K562 (cell line): ENCODE measurements around the gene MYH11. TPM values are rescaled to one million over a fixed set of nuclear protein-coding genes. Genes with fewer than 3 reads are reported as not detected.

Experiments used
- CBX3 ChIP-seq, 2 experiments: IDR thresholded peaks; 1 replicate in 1 of 2; 2 replicates in 1 of 2; pipeline ENCODE4 v1.6.1; 2012; ENCODE audit warnings: inconsistent platforms in 2 of 2, low read length in 2 of 2, borderline replicate concordance in 1 of 2, control low read depth in 1 of 2
- ELF2 ChIP-seq: fragments of 250-450 bp; sonication (Bioruptor Pico); IDR thresholded peaks from 2 replicates; pipeline ENCODE4 v1.5.0; 2021; ENCODE audit warnings: mild to moderate bottlenecking
- GABPB1 ChIP-seq: sonication (generic); formaldehyde crosslinking; IDR thresholded peaks from 2 replicates; pipeline ENCODE4 v1.8.0; 2022; ENCODE audit warnings: mild to moderate bottlenecking, missing genetic modification reagents
- HDAC3 ChIP-seq: fragments of 450-650 bp; IDR thresholded peaks from 2 replicates; pipeline ENCODE4 v1.6.1; 2018; ENCODE audit warnings: borderline replicate concordance, mild to moderate bottlenecking, moderate library complexity; ENCODE audit not compliant: partially characterized antibody
- KHSRP ChIP-seq: fragments of 450-650 bp; IDR thresholded peaks from 2 replicates; pipeline ENCODE4 v1.6.1; 2017
- MAZ ChIP-seq, 2 experiments: fragments of 450-650 bp in 1 of 2; sonication (generic) in 1 of 2; formaldehyde crosslinking; IDR thresholded peaks in 1 of 2; conservative IDR thresholded peaks in 1 of 2; 2 replicates each; pipeline versions ENCODE4 v1.4.0 to v1.5.0; 2020; ENCODE audit warnings: mild to moderate bottlenecking in 1 of 2, missing genetic modification reagents in 1 of 2
- MEIS2 ChIP-seq: fragments of 450-650 bp; IDR thresholded peaks from 2 replicates; pipeline ENCODE4 v1.6.1; 2014; ENCODE audit warnings: mild to moderate bottlenecking; ENCODE audit not compliant: partially characterized antibody
- NR2C2 ChIP-seq, 2 experiments: fragments of 200-800 bp in 1 of 2; sonication (Bioruptor generic) in 1 of 2; sonication (generic) in 1 of 2; formaldehyde crosslinking in 1 of 2; IDR thresholded peaks; 2 replicates each; pipeline versions ENCODE4 v1.6.1 to v1.8.0; 2016 to 2022; ENCODE audit warnings: mild to moderate bottlenecking in 1 of 2, missing compliant biosample characterization in 1 of 2, missing genetic modification characterization in 1 of 2, missing genetic modification reagents in 1 of 2
- POLR3A ChIP-seq: IDR thresholded peaks from 2 replicates; pipeline ENCODE4 v1.6.1; 2011; ENCODE audit warnings: borderline replicate concordance, mild to moderate bottlenecking, moderate library complexity; ENCODE audit not compliant: insufficient read length, insufficient read depth; ENCODE audit errors: extremely low read depth
- PRDM10 ChIP-seq: fragments of 450-650 bp; IDR thresholded peaks from 2 replicates; pipeline ENCODE4 v1.6.1; 2018; ENCODE audit not compliant: partially characterized antibody
- PTRF ChIP-seq: fragments of 450-650 bp; IDR thresholded peaks from 2 replicates; pipeline ENCODE4 v1.6.1; 2016; ENCODE audit warnings: mild to moderate bottlenecking, missing genetic modification characterization, missing compliant biosample characterization
- ZNF121 ChIP-seq: sonication (generic); formaldehyde crosslinking; conservative IDR thresholded peaks from 2 replicates; pipeline ENCODE4 v1.8.0; 2022; ENCODE audit warnings: missing genetic modification reagents
- ZNF639 ChIP-seq, 2 experiments: fragments of 200-800 bp in 1 of 2; sonication (Bioruptor generic) in 1 of 2; sonication (generic) in 1 of 2; formaldehyde crosslinking in 1 of 2; IDR thresholded peaks in 1 of 2; conservative IDR thresholded peaks in 1 of 2; 2 replicates each; pipeline versions ENCODE4 v1.5.0 to v1.6.1; 2016 to 2020; ENCODE audit warnings: missing compliant biosample characterization in 1 of 2, missing genetic modification characterization in 1 of 2, missing genetic modification reagents in 1 of 2
- ZNF766 ChIP-seq: fragments of 200-800 bp; sonication (Bioruptor generic); conservative IDR thresholded peaks from 2 replicates; pipeline ENCODE4 v1.6.1; 2016; ENCODE audit warnings: missing genetic modification characterization, missing compliant biosample characterization
- polyA plus RNA-seq, 8 experiments: library from polyadenylated mRNA; depleted of rRNA in 4 of 8; stranded (reverse) in 5 of 8; unstranded in 3 of 8; fragments of >200 nt; fragmentation: Nextera tagmentation in 2 of 8; fragmentation: Illumina TruSeq in 1 of 8; extraction: Ambion mirVana in 2 of 8; extraction: Trizol in 1 of 8; gene quantifications; 2 replicates each; pipeline versions ENCODE4 v1.2.1 to v1.2.3, GENCODE V29; 2011 to 2014; ENCODE audit warnings: inconsistent platforms in 1 of 8, missing spikeins in 1 of 8
- total RNA-seq, 7 experiments: library from RNA; depleted of rRNA in 6 of 7; stranded (reverse); fragments of >200 nt in 6 of 7; fragmentation: Illumina TruSeq in 2 of 7; extraction: Trizol in 2 of 7; gene quantifications; 2 replicates each; pipeline versions ENCODE4 v1.2.1 to v1.2.3, GENCODE V29; 2011 to 2021; ENCODE audit warnings: low replicate concordance in 1 of 7
- TF ChIP-seq, protein P1 (sequence below): fragments of 450-650 bp; formaldehyde crosslinking; IDR thresholded peaks from 2 replicates; pipeline ENCODE4 v1.4.0; 2020; ENCODE audit warnings: mild to moderate bottlenecking

The MYH11 gene
- total and polyA plus RNA-seq, 9 of the 15 experiments (the other 6 are each of a cell fraction or from before 2014, with no cell fraction given): 0.05 to 0.47 (median 0.08) TPM; not detected in 5

DNA sequence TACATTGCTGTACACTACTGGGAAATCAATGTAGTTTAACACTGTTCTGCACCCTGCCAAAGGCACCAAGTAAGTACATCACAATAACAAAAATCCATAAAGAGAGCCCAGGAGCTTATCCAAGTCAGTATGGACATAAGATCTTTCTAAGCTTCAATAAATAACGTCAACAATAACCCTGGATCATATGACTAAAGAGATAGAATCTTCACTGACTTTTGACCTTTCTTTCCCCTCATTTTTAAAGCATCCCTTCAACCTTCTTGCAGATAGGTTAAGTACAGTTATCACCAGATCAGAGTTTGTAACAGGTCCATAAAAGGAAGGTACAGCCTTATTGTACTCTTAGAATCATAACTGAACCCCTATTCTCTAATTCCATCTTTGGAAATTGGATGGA, 29.2 kb upstream of the MYH11 start (continued):
- TF ChIP-seq, protein P1, sequence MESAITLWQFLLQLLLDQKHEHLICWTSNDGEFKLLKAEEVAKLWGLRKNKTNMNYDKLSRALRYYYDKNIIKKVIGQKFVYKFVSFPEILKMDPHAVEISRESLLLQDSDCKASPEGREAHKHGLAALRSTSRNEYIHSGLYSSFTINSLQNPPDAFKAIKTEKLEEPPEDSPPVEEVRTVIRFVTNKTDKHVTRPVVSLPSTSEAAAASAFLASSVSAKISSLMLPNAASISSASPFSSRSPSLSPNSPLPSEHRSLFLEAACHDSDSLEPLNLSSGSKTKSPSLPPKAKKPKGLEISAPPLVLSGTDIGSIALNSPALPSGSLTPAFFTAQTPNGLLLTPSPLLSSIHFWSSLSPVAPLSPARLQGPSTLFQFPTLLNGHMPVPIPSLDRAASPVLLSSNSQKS (CRISPR knock-in tag): no peak
- peak; percentile 57 for TF ChIP-seq ELF2
- no peak for TF ChIP-seq PRDM10
- TF ChIP-seq PTRF (tag): no peak
- TF ChIP-seq ZNF121: no peak
- no peak for TF ChIP-seq ZNF766
- TF ChIP-seq MAZ (CRISPR knock-in tag; conservative IDR thresholded peaks at IDR 0.05 in 1 of 2, IDR thresholded peaks at IDR 0.05 in 1 of 2): 0 out of 4 replicates have a peak, but pooled peaks of 1 of the 2 experiments have one; percentile 18
- TF ChIP-seq GABPB1 (CRISPR knock-in tag): no peak
- no peak for TF ChIP-seq HDAC3
- TF ChIP-seq POLR3A: no peak
- no peak for TF ChIP-seq KHSRP
- TF ChIP-seq NR2C2 (CRISPR knock-in tag; IDR thresholded peaks at IDR 0.05): 0 out of 2 replicates have a peak, but pooled peaks have one; percentile 31
- peak; percentile 93 for TF ChIP-seq NR2C2 (tag; IDR thresholded peaks at IDR 0.05)
- peak; percentile 46 for TF ChIP-seq MEIS2
- TF ChIP-seq ZNF639 (CRISPR knock-in tag; conservative IDR thresholded peaks at IDR 0.05 in 1 of 2, IDR thresholded peaks at IDR 0.05 in 1 of 2): peak in 1 of 2 experiments; percentile 29; a peak in 1 of 4 replicates
- no peak for TF ChIP-seq CBX3 (IDR thresholded peaks at IDR 0.05; ENCODE audit: borderline replicate concordance in 1 of 2, low read length in 2 of 2)
